H9 (cell line): ENCODE measurements around the gene CCL15. TPM values are rescaled to one million over a fixed set of nuclear protein-coding genes. Genes with fewer than 3 reads are reported as not detected.

Experiments
- DNase-seq: peaks from one replicate; pipeline ENCODE4 v3.0.0-alpha.2; 2017
- H2AFZ ChIP-seq: one replicate; pipeline ENCODE4 v1.6.1; 2013; ENCODE audit warnings: mild to moderate bottlenecking, low read length, control low read depth, moderate library complexity
- H2AK5ac ChIP-seq: 2 replicates; pipeline ENCODE4 v1.6.1; 2013; ENCODE audit warnings: low read length, control low read depth, mixed read lengths; ENCODE audit not compliant: insufficient read length
- H2BK120ac ChIP-seq: one replicate; pipeline ENCODE4 v1.6.1; 2013; ENCODE audit warnings: low read depth, mild to moderate bottlenecking, low read length, control low read depth, inconsistent platforms; ENCODE audit not compliant: poor library complexity, severe bottlenecking
- H2BK12ac ChIP-seq: 2 replicates; pipeline ENCODE4 v1.6.1; 2013; ENCODE audit warnings: low read length, control low read depth, mixed read lengths, low read depth; ENCODE audit not compliant: insufficient read length
- H2BK15ac ChIP-seq: 2 replicates; pipeline ENCODE4 v1.6.1; 2013; ENCODE audit warnings: low read depth, low read length, control low read depth
- H2BK20ac ChIP-seq: one replicate; pipeline ENCODE4 v1.6.1; 2013; ENCODE audit warnings: low read depth, mild to moderate bottlenecking, low read length, control low read depth, inconsistent platforms; ENCODE audit not compliant: poor library complexity, severe bottlenecking
- H2BK5ac ChIP-seq: 2 replicates; pipeline ENCODE4 v1.6.1; 2013; ENCODE audit warnings: low read length, control low read depth, mixed read lengths; ENCODE audit not compliant: insufficient read length
- H3K14ac ChIP-seq: 2 replicates; pipeline ENCODE4 v1.6.1; 2013; ENCODE audit warnings: low read length, control low read depth; ENCODE audit not compliant: insufficient read depth
- H3K18ac ChIP-seq: 2 replicates; pipeline ENCODE4 v1.6.1; 2013; ENCODE audit warnings: low read depth, mild to moderate bottlenecking, mixed read lengths, low read length, control low read depth; ENCODE audit not compliant: insufficient read length
- H3K23ac ChIP-seq: 2 replicates; pipeline ENCODE4 v1.6.1; 2013; ENCODE audit warnings: low read length, control low read depth, mixed read lengths, low read depth; ENCODE audit not compliant: insufficient read length
- H3K23me2 ChIP-seq: 2 replicates; pipeline ENCODE4 v1.6.1; 2013; ENCODE audit warnings: low read depth, mild to moderate bottlenecking, mixed read lengths, low read length, control low read depth; ENCODE audit not compliant: insufficient read length, poor library complexity, severe bottlenecking
- H3K27ac ChIP-seq: 2 replicates; pipeline ENCODE4 v1.5.1; 2013; ENCODE audit warnings: low read length, control low read depth, mixed read lengths, low read depth; ENCODE audit not compliant: insufficient read length
- H3K27me3 ChIP-seq: 2 replicates; pipeline ENCODE4 v1.6.1; 2013; ENCODE audit warnings: low read length, control low read depth, inconsistent platforms; ENCODE audit not compliant: insufficient read depth
- H3K4ac ChIP-seq: 2 replicates; pipeline ENCODE4 v1.6.1; 2013; ENCODE audit warnings: low read depth, mild to moderate bottlenecking, control low read depth, inconsistent platforms, low read length, moderate library complexity
- H3K4me1 ChIP-seq: 2 replicates; pipeline ENCODE4 v1.6.1; 2013; ENCODE audit warnings: low read length, control low read depth, inconsistent platforms; ENCODE audit not compliant: insufficient read depth
- H3K4me2 ChIP-seq: 2 replicates; pipeline ENCODE4 v1.6.1; 2013; ENCODE audit warnings: low read length, control low read depth, mixed read lengths; ENCODE audit not compliant: insufficient read length, insufficient read depth
- H3K56ac ChIP-seq: 2 replicates; pipeline ENCODE4 v1.6.1; 2013; ENCODE audit warnings: low read depth, mild to moderate bottlenecking, mixed read lengths, low read length, control low read depth; ENCODE audit not compliant: insufficient read length
- H3K79me1 ChIP-seq: 2 replicates; pipeline ENCODE4 v1.6.1; 2013; ENCODE audit warnings: low read depth, mild to moderate bottlenecking, moderate library complexity, low read length, control low read depth, inconsistent platforms; ENCODE audit not compliant: insufficient read depth, poor library complexity, severe bottlenecking
- H3K79me2 ChIP-seq: 2 replicates; pipeline ENCODE4 v1.6.1; 2013; ENCODE audit warnings: low read length, control low read depth, inconsistent platforms; ENCODE audit not compliant: insufficient read depth
- H3K9ac ChIP-seq: 2 replicates; pipeline ENCODE4 v1.6.1; 2013; ENCODE audit warnings: low read length, control low read depth, mixed read lengths; ENCODE audit not compliant: insufficient read length; ENCODE audit errors: extremely low read depth
- H3K9me3 ChIP-seq: one replicate; pipeline ENCODE4 v1.6.1; 2013; ENCODE audit warnings: low read depth, low read length, inconsistent platforms; ENCODE audit not compliant: control insufficient read depth
- H3T11ph ChIP-seq: one replicate; pipeline ENCODE4 v1.6.1; 2013; ENCODE audit warnings: mild to moderate bottlenecking, low read length, control low read depth, inconsistent platforms
- H4K20me1 ChIP-seq: one replicate; pipeline ENCODE4 v1.6.1; 2013; ENCODE audit not compliant: control insufficient read depth, insufficient read length, insufficient read depth
- H4K5ac ChIP-seq: 2 replicates; pipeline ENCODE4 v1.6.1; 2013; ENCODE audit warnings: low read depth, mild to moderate bottlenecking, mixed read lengths, low read length, control low read depth; ENCODE audit not compliant: insufficient read length
- H4K8ac ChIP-seq: replicated peaks from 2 replicates; pipeline ENCODE4 v1.6.1; 2013; ENCODE audit warnings: low read length, control low read depth, mixed read lengths, low read depth; ENCODE audit not compliant: insufficient read length
- H4K91ac ChIP-seq: 2 replicates; pipeline ENCODE4 v1.6.1; 2013; ENCODE audit warnings: low read depth, mild to moderate bottlenecking, moderate library complexity, mixed read lengths, low read length, control low read depth; ENCODE audit not compliant: insufficient read length
- H3K27ac Mint-ChIP-seq, 3 experiments: 2 replicates in 2 of 3; 3 replicates in 1 of 3; pipeline ENCODE4 v1.8.0; 2020 to 2021; ENCODE audit warnings: mixed read lengths in 3 of 3, mild to moderate bottlenecking in 1 of 3, moderate library complexity in 1 of 3
- H3K27me3 Mint-ChIP-seq: 2 replicates; pipeline ENCODE4 v1.8.0; 2021; ENCODE audit warnings: low read depth, mild to moderate bottlenecking, moderate library complexity, mixed read lengths
- H3K36me3 Mint-ChIP-seq, 3 experiments: 2 replicates in 2 of 3; 3 replicates in 1 of 3; pipeline ENCODE4 v1.8.0; 2020 to 2021; ENCODE audit warnings: low read depth in 3 of 3, mixed read lengths in 3 of 3; ENCODE audit not compliant: insufficient read depth in 1 of 3
- H3K4me1 Mint-ChIP-seq, 2 experiments: 2 replicates each; pipeline ENCODE4 v1.8.0; 2020; ENCODE audit warnings: mixed read lengths in 2 of 2
- H3K4me3 Mint-ChIP-seq, 2 experiments: 2 replicates in 1 of 2; 3 replicates in 1 of 2; pipeline ENCODE4 v1.8.0; 2020 to 2021; ENCODE audit warnings: mild to moderate bottlenecking in 2 of 2, mixed read lengths in 2 of 2, moderate library complexity in 1 of 2
- H3K9me3 Mint-ChIP-seq, 2 experiments: 2 replicates in 1 of 2; 3 replicates in 1 of 2; pipeline ENCODE4 v1.8.0; 2020; ENCODE audit warnings: mild to moderate bottlenecking in 2 of 2, mixed read lengths in 2 of 2, moderate library complexity in 1 of 2
- WGBS: extraction: QIAGEN DNeasy Blood & Tissue Kit; methylation state at CpG from one replicate; pipeline ENCODE4 v1.1.7; 2013; ENCODE audit warnings: missing lambda C conversion rate, low lambda C conversion rate, mixed read lengths; ENCODE audit not compliant: insufficient read length; ENCODE audit errors: extremely low coverage; 5-methylcytosine and 5-hydroxymethylcytosine counted together
- total RNA-seq: library from RNA; stranded (reverse); gene quantifications from 2 replicates; pipeline ENCODE4 v1.2.1, GENCODE V29; 2021
- TF ChIP-seq, protein P1 (sequence below): fragments of 200-600 bp; sonication (generic); conservative IDR thresholded peaks from 3 replicates; pipeline ENCODE4 v1.8.0; 2021; ENCODE audit warnings: antibody characterized with exemption, mild to moderate bottlenecking

Gene CCL15
- total RNA-seq, 1 experiment from 2014 or later = not detected

- H3K14ac ChIP-seq = no peak overlapping the region
- Mint-ChIP-seq H3K4me1 (no peaks in the 10 kb centered on the region), H3K36me3 (peaks cover 0 to 5% (median 2%) of the 10 kb centered on the region in 3 experiments; a peak in 5 of 7 replicates), H3K4me3 (no peak overlapping the region), H3K27me3 (no peaks in the 10 kb centered on the region), H3K9me3 (peaks cover 48 to 62% of the 10 kb centered on the region in 2 experiments), H3K27ac (no peak overlapping the region)
- no peak overlapping the region for H3T11ph ChIP-seq
- no peak overlapping the region for H2BK12ac ChIP-seq
- no peaks in the 10 kb centered on the region for H4K20me1 ChIP-seq
- no peaks in the 10 kb centered on the region for H3K27me3 ChIP-seq
- no peak overlapping the region for H4K91ac ChIP-seq
- no peak overlapping the region for H2AFZ ChIP-seq
- no peaks in the 10 kb centered on the region for H3K23me2 ChIP-seq
- H4K5ac ChIP-seq = no peak overlapping the region
- no peak overlapping the region for H3K4ac ChIP-seq
- H2BK120ac ChIP-seq = no peak overlapping the region
- no peak overlapping the region for H2BK20ac ChIP-seq
- no peak overlapping the region for H2BK15ac ChIP-seq
- no peak overlapping the region for H3K9ac ChIP-seq
- TF ChIP-seq, protein P1, sequence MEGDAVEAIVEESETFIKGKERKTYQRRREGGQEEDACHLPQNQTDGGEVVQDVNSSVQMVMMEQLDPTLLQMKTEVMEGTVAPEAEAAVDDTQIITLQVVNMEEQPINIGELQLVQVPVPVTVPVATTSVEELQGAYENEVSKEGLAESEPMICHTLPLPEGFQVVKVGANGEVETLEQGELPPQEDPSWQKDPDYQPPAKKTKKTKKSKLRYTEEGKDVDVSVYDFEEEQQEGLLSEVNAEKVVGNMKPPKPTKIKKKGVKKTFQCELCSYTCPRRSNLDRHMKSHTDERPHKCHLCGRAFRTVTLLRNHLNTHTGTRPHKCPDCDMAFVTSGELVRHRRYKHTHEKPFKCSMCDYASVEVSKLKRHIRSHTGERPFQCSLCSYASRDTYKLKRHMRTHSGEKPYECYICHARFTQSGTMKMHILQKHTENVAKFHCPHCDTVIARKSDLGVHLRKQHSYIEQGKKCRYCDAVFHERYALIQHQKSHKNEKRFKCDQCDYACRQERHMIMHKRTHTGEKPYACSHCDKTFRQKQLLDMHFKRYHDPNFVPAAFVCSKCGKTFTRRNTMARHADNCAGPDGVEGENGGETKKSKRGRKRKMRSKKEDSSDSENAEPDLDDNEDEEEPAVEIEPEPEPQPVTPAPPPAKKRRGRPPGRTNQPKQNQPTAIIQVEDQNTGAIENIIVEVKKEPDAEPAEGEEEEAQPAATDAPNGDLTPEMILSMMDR = no peak
- WGBS = no CpG with 5 or more reads among the region's 2 CpGs
- no peak for DNase-seq
- H3K4me1 ChIP-seq = no peaks in the 10 kb centered on the region
- H4K8ac ChIP-seq = no peak overlapping the region
- H3K18ac ChIP-seq = no peak overlapping the region
- H3K79me1 ChIP-seq = no peaks in the 10 kb centered on the region
- no peak overlapping the region for H3K56ac ChIP-seq
- H2BK5ac ChIP-seq = no peak overlapping the region
- no peak overlapping the region for H2AK5ac ChIP-seq
- no peak overlapping the region for H3K27ac ChIP-seq
- H3K23ac ChIP-seq = no peak overlapping the region
- H3K4me2 ChIP-seq = no peak overlapping the region
- H3K79me2 ChIP-seq = no peaks in the 10 kb centered on the region
- no peaks in the 10 kb centered on the region for H3K9me3 ChIP-seq
Observed at GRCh38 chr17:36048066-36048465, 46.7 kb upstream of the CCL15 start.
